ENCODE results near the gene CNGA3.
"Not testable (repeated sequence)": the region's sequence is repeated elsewhere in the genome, so short reads cannot be mapped to it uniquely, and the experiment has no call there.

Gene CNGA3

DNA sequence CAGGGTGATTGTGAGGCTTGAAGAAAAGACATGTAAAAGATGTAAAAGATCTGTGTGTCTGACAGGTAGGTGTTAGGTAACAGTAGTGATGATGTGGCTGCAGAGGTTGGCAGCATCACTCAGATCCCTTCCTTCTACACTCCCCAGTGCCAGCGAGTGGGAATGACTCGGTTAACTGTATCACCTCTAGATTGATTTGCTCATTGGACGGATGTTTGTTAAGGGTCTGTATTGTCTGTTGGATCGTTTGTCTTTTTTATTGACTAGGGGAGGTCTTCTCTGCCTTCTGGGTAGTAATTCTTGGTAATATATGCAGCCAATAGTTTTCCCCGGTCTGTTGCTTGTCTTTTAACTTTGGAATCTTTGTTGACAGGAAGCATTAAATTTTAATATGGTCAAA is 44.8 kb upstream of the CNGA3 start:
- no peaks in the 10 kb centered on the region for H3K79me1 ChIP-seq (ENCODE audit: low read length)
- H3K56ac ChIP-seq (ENCODE audit: low read length), result no peak overlapping the region
- H3K4ac ChIP-seq (ENCODE audit: low read depth, low read length), result no peak overlapping the region
- no peak for DNase-seq
- no peaks in the 10 kb centered on the region for H3K79me2 ChIP-seq (ENCODE audit: control insufficient read depth, insufficient read depth, low read length)
- H3K4me3 ChIP-seq (ENCODE audit: low read length), result no peak overlapping the region
- no peaks in the 10 kb centered on the region for H3K36me3 ChIP-seq (ENCODE audit: control insufficient read depth, insufficient read depth, low read length)
- H3K23ac ChIP-seq (ENCODE audit: low read length), result no peak overlapping the region
- no peak overlapping the region for H3K9ac ChIP-seq (ENCODE audit: low read length)
- no peak overlapping the region for H3K27ac ChIP-seq (ENCODE audit: low read depth, low read length)
- H3K4me1 ChIP-seq (ENCODE audit: control insufficient read depth, low read depth, low read length), result no peaks in the 10 kb centered on the region
- no peak overlapping the region for H2BK5ac ChIP-seq (ENCODE audit: low read length)
- H4K8ac ChIP-seq (ENCODE audit: low read depth, low read length), result no peak overlapping the region
- H4K5ac ChIP-seq (ENCODE audit: low read length), result no peak overlapping the region
- no CpG with 5 or more reads among the region's 5 CpGs for WGBS (ENCODE audit: extremely low coverage, insufficient coverage, low lambda C conversion rate)
- no peak overlapping the region for H2BK15ac ChIP-seq (replicated peaks; ENCODE audit: low read depth)
- H3K27me3 ChIP-seq (ENCODE audit: insufficient read depth, low read length, poor library complexity), result no peaks in the 10 kb centered on the region
- H3K4me2 ChIP-seq (ENCODE audit: low read length), result no peak overlapping the region
- H3K18ac ChIP-seq (ENCODE audit: low read length), result no peak overlapping the region
- H2AK5ac ChIP-seq (ENCODE audit: low read length), result no peak overlapping the region
- no peak overlapping the region for H2BK120ac ChIP-seq (ENCODE audit: low read depth, low read length)

DNA sequence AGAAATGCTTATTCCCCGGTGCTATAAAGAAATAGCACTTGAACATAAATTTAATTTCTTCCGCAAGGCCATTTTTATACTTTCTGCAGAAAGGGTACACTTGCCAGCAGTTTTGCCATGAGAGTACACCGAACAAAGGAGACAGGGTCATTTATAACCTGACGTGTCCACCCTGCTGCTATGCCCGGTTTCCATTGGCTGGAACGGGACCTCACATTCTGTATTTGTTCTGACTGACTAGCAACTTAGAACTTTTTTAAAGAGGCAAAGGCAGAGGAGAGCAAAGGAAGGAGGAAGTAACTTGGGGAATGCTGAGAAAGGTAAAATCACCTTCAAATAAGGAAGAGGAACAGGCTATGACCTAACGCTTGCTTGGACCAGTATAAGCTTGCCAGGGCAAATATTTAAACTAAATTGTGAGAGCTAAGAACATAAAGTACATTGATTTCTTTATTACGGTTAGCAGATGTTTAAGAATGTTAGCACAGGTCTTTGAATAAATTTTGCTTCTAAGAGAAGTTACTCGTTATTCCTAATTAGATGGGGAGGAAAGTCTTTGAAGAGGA is 39.0 kb upstream of the CNGA3 start:
- H4K8ac ChIP-seq (ENCODE audit: low read depth, low read length); H2BK15ac ChIP-seq (replicated peaks; ENCODE audit: low read depth); H2BK120ac ChIP-seq (ENCODE audit: low read depth, low read length); H3K79me2 ChIP-seq (ENCODE audit: control insufficient read depth, insufficient read depth, low read length); H4K5ac ChIP-seq (ENCODE audit: low read length); H3K4me2 ChIP-seq (ENCODE audit: low read length); H3K27me3 ChIP-seq (ENCODE audit: insufficient read depth, low read length, poor library complexity); H2AK5ac ChIP-seq (ENCODE audit: low read length); H2BK5ac ChIP-seq (ENCODE audit: low read length); H3K27ac ChIP-seq (ENCODE audit: low read depth, low read length); DNase-seq; H3K23ac ChIP-seq (ENCODE audit: low read length); H3K36me3 ChIP-seq (ENCODE audit: control insufficient read depth, insufficient read depth, low read length); H3K4me1 ChIP-seq (ENCODE audit: control insufficient read depth, low read depth, low read length); H3K9ac ChIP-seq (ENCODE audit: low read length); H3K56ac ChIP-seq (ENCODE audit: low read length); H3K4me3 ChIP-seq (ENCODE audit: low read length); H3K79me1 ChIP-seq (ENCODE audit: low read length); H3K18ac ChIP-seq (ENCODE audit: low read length); H3K4ac ChIP-seq (ENCODE audit: low read depth, low read length): not testable (repeated sequence)
- no CpG with 5 or more reads among the region's 9 CpGs for WGBS (ENCODE audit: extremely low coverage, insufficient coverage, low lambda C conversion rate)

DNA sequence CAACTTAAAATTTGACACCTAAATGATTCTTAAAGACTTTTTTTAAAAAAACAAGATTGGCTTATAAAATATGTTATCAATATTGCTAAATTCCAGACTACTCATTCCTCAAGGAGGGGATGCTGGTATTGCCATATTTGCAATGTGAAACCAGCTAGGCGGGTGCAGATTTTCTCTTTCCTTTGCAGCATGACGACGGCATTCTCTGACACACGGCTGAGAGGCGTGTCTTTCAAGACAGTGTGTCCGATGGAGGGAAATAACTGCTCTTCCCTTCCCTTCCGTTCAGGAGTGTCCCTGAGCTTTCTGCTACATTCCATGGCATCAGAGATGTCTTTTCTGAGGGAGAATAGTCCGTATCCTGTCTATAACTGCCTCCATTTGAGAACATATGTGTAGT is 38.2 kb upstream of the CNGA3 start:
- no peak overlapping the region for H2BK15ac ChIP-seq (replicated peaks; ENCODE audit: low read depth)
- H3K4ac ChIP-seq (ENCODE audit: low read depth, low read length), result no peak overlapping the region
- H2BK5ac ChIP-seq (ENCODE audit: low read length), result no peak overlapping the region
- H4K5ac ChIP-seq (ENCODE audit: low read length), result no peak overlapping the region
- no peaks in the 10 kb centered on the region for H3K27me3 ChIP-seq (ENCODE audit: insufficient read depth, low read length, poor library complexity)
- no peak overlapping the region for H3K4me2 ChIP-seq (ENCODE audit: low read length)
- no peak overlapping the region for H3K23ac ChIP-seq (ENCODE audit: low read length)
- H3K18ac ChIP-seq (ENCODE audit: low read length), result no peak overlapping the region
- H4K8ac ChIP-seq (ENCODE audit: low read depth, low read length), result no peak overlapping the region
- H2AK5ac ChIP-seq (ENCODE audit: low read length), result no peak overlapping the region
- DNase-seq, result no peak
- no CpG with 5 or more reads among the region's 8 CpGs for WGBS (ENCODE audit: extremely low coverage, insufficient coverage, low lambda C conversion rate)
- no peaks in the 10 kb centered on the region for H3K79me2 ChIP-seq (ENCODE audit: control insufficient read depth, insufficient read depth, low read length)
- H3K4me1 ChIP-seq (ENCODE audit: control insufficient read depth, low read depth, low read length), result no peaks in the 10 kb centered on the region
- no peak overlapping the region for H3K27ac ChIP-seq (ENCODE audit: low read depth, low read length)
- H3K4me3 ChIP-seq (ENCODE audit: low read length), result no peak overlapping the region
- no peak overlapping the region for H3K9ac ChIP-seq (ENCODE audit: low read length)
- H3K36me3 ChIP-seq (ENCODE audit: control insufficient read depth, insufficient read depth, low read length), result no peaks in the 10 kb centered on the region
- H3K79me1 ChIP-seq (ENCODE audit: low read length), result no peaks in the 10 kb centered on the region
- H3K56ac ChIP-seq (ENCODE audit: low read length), result no peak overlapping the region
- no peak overlapping the region for H2BK120ac ChIP-seq (ENCODE audit: low read depth, low read length)

DNA sequence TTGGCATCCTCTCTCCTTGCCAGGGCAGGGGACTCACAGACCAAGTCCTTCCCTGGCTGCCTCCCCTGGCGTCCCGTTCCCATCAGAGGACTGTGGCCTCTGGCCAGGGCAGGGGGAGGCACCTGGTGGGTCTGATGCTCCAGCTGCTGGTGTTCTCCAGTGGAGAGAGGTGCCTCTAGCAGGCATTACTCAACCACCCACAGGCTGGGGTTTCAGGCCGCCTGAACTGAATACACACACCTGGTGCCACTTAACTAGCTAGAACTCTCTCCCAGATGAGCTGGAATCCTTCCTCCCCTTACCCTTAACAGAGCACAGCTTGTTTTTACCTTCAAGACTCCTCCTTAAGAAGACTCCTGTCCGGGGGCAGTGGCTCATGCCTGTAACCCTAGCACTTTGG is 37.7 kb upstream of the CNGA3 start:
- Histone ChIP-seq H3K79me1 (ENCODE audit: low read length) (no peaks in the 10 kb centered on the region), H3K4me1 (ENCODE audit: control insufficient read depth, low read depth, low read length) (peaks cover 2% of the 10 kb centered on the region), H3K18ac (ENCODE audit: low read length) (no peak overlapping the region), H2BK15ac (replicated peaks; ENCODE audit: low read depth) (no peak overlapping the region), H3K4me2 (ENCODE audit: low read length) (no peak overlapping the region), H3K27ac (ENCODE audit: low read depth, low read length) (no peak overlapping the region), H2BK5ac (ENCODE audit: low read length) (no peak overlapping the region), H4K5ac (ENCODE audit: low read length) (no peak overlapping the region), H3K9ac (ENCODE audit: low read length) (no peak overlapping the region), H3K79me2 (ENCODE audit: control insufficient read depth, insufficient read depth, low read length) (no peaks in the 10 kb centered on the region), H3K27me3 (ENCODE audit: insufficient read depth, low read length, poor library complexity) (no peaks in the 10 kb centered on the region), H3K23ac (ENCODE audit: low read length) (no peak overlapping the region), H3K56ac (ENCODE audit: low read length) (no peak overlapping the region), H3K36me3 (ENCODE audit: control insufficient read depth, insufficient read depth, low read length) (no peaks in the 10 kb centered on the region), H3K4ac (ENCODE audit: low read depth, low read length) (no peak overlapping the region), H3K4me3 (ENCODE audit: low read length) (no peak overlapping the region), H2BK120ac (ENCODE audit: low read depth, low read length) (no peak overlapping the region), H2AK5ac (ENCODE audit: low read length) (no peak overlapping the region), H4K8ac (ENCODE audit: low read depth, low read length) (no peak overlapping the region)
- WGBS (ENCODE audit: extremely low coverage, insufficient coverage, low lambda C conversion rate), result no CpG with 5 or more reads among the region's 4 CpGs
- no peak for DNase-seq

DNA sequence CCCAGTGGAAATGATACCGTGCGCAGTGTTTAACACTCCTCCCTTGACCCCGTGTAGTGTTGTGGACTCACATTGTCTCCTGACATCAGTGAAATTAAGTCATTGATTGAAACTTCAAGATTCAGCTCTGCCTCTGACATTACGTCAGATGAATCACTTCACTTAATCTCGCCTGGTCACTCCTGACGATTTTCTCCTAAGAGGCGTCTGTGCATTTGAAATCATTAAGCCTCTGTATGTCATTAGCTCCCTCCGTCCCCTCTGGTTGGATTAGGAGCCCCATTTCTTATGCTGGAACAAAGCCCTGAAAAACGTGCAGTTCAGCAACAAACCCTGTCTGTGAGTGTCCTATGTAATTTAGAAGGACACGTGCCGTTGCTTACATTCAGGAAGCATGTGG is 36.7 kb upstream of the CNGA3 start:
- Histone ChIP-seq H3K27ac (ENCODE audit: low read depth, low read length) (no peak overlapping the region), H2BK120ac (ENCODE audit: low read depth, low read length) (no peak overlapping the region), H3K18ac (ENCODE audit: low read length) (no peak overlapping the region), H4K8ac (ENCODE audit: low read depth, low read length) (no peak overlapping the region), H2BK15ac (replicated peaks; ENCODE audit: low read depth) (no peak overlapping the region), H3K79me2 (ENCODE audit: control insufficient read depth, insufficient read depth, low read length) (no peaks in the 10 kb centered on the region), H3K4me3 (ENCODE audit: low read length) (no peak overlapping the region), H3K56ac (ENCODE audit: low read length) (no peak overlapping the region), H2AK5ac (ENCODE audit: low read length) (no peak overlapping the region), H3K79me1 (ENCODE audit: low read length) (no peaks in the 10 kb centered on the region), H2BK5ac (ENCODE audit: low read length) (no peak overlapping the region), H3K4ac (ENCODE audit: low read depth, low read length) (no peak overlapping the region), H3K4me1 (ENCODE audit: control insufficient read depth, low read depth, low read length) (peaks cover 2% of the 10 kb centered on the region), H3K36me3 (ENCODE audit: control insufficient read depth, insufficient read depth, low read length) (no peaks in the 10 kb centered on the region), H3K23ac (ENCODE audit: low read length) (no peak overlapping the region), H4K5ac (ENCODE audit: low read length) (no peak overlapping the region), H3K4me2 (ENCODE audit: low read length) (no peak overlapping the region), H3K27me3 (ENCODE audit: insufficient read depth, low read length, poor library complexity) (no peaks in the 10 kb centered on the region), H3K9ac (ENCODE audit: low read length) (no peak overlapping the region)
- no peak for DNase-seq
- no CpG with 5 or more reads among the region's 11 CpGs for WGBS (ENCODE audit: extremely low coverage, insufficient coverage, low lambda C conversion rate)

DNA sequence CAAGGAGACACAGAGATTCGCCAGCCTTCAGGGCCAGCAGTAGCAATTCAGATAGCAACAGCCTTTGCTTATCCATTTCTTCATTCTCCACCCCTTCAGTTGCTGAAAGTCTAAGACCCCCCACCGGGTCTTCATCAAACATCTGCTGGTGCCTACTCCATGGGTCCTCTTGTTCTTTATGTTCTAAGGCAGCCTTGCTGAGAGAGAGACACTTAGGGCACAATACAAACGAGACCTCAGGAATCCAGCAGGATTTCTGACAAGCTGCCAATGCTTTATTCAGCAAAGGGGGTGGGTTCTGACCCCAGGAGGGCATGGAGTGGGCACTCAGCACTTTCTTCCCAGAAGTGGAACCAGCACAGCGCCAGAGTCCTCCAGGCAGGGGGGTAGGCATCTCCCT is 36.2 kb upstream of the CNGA3 start:
- no peak overlapping the region for H3K23ac ChIP-seq (ENCODE audit: low read length)
- H4K8ac ChIP-seq (ENCODE audit: low read depth, low read length), result no peak overlapping the region
- H3K27ac ChIP-seq (ENCODE audit: low read depth, low read length), result no peak overlapping the region
- no peak overlapping the region for H3K4me3 ChIP-seq (ENCODE audit: low read length)
- H2AK5ac ChIP-seq (ENCODE audit: low read length), result no peak overlapping the region
- no peak overlapping the region for H2BK120ac ChIP-seq (ENCODE audit: low read depth, low read length)
- no peak overlapping the region for H3K4me2 ChIP-seq (ENCODE audit: low read length)
- no peak overlapping the region for H2BK15ac ChIP-seq (replicated peaks; ENCODE audit: low read depth)
- no peaks in the 10 kb centered on the region for H3K36me3 ChIP-seq (ENCODE audit: control insufficient read depth, insufficient read depth, low read length)
- H3K79me1 ChIP-seq (ENCODE audit: low read length), result no peaks in the 10 kb centered on the region
- no peak overlapping the region for H3K56ac ChIP-seq (ENCODE audit: low read length)
- peaks cover 2% of the 10 kb centered on the region for H3K4me1 ChIP-seq (ENCODE audit: control insufficient read depth, low read depth, low read length)
- H3K9ac ChIP-seq (ENCODE audit: low read length), result no peak overlapping the region
- no peak overlapping the region for H4K5ac ChIP-seq (ENCODE audit: low read length)
- H3K27me3 ChIP-seq (ENCODE audit: insufficient read depth, low read length, poor library complexity), result no peaks in the 10 kb centered on the region
- no peak for DNase-seq
- no peak overlapping the region for H3K18ac ChIP-seq (ENCODE audit: low read length)
- H2BK5ac ChIP-seq (ENCODE audit: low read length), result no peak overlapping the region
- no peaks in the 10 kb centered on the region for H3K79me2 ChIP-seq (ENCODE audit: control insufficient read depth, insufficient read depth, low read length)
- WGBS (ENCODE audit: extremely low coverage, insufficient coverage, low lambda C conversion rate), result no CpG with 5 or more reads among the region's 4 CpGs
- H3K4ac ChIP-seq (ENCODE audit: low read depth, low read length), result no peak overlapping the region

Data from mesendoderm (in vitro differentiated cells).